OCI-LY1 (cell line): Measurements from ENCODE around the gene RPL18.

ENCODE experiments used
- H2AFZ ChIP-seq: fragments of 200-600 bp; sonication (generic), shearing (Covaris generic); 2 replicates; pipeline ENCODE4 v1.6.0; 2014; ENCODE audit warnings: antibody characterized with exemption, mild to moderate bottlenecking, low read length
- H3F3A ChIP-seq: fragments of 200-600 bp; sonication (generic), shearing (Covaris generic); 2 replicates; pipeline ENCODE4 v1.6.0; 2014; ENCODE audit warnings: mild to moderate bottlenecking, antibody characterized with exemption, low read length, moderate library complexity; ENCODE audit not compliant: insufficient read depth
- H3K27ac ChIP-seq: fragments of 200-600 bp; sonication (generic); 2 replicates; pipeline ENCODE4 v1.5.1; 2014; ENCODE audit warnings: low read length, mixed run types, mild to moderate bottlenecking, low read depth; ENCODE audit not compliant: poor library complexity, severe bottlenecking
- H3K27me3 ChIP-seq: fragments of 200-600 bp; sonication (generic); 2 replicates; pipeline ENCODE4 v1.6.0; 2014; ENCODE audit warnings: antibody characterized with exemption, mild to moderate bottlenecking, low read length, moderate library complexity; ENCODE audit not compliant: insufficient read depth
- H3K36me3 ChIP-seq: fragments of 200-600 bp; sonication (generic); 2 replicates; pipeline ENCODE4 v1.6.1; 2014; ENCODE audit warnings: mild to moderate bottlenecking, antibody characterized with exemption, low read length, moderate library complexity, mixed read lengths; ENCODE audit not compliant: insufficient read depth
- H3K4me1 ChIP-seq: fragments of 200-600 bp; sonication (generic); 2 replicates; pipeline ENCODE4 v1.5.1; 2014; ENCODE audit warnings: mild to moderate bottlenecking, low read length, moderate library complexity; ENCODE audit not compliant: insufficient read depth, severe bottlenecking
- H3K4me2 ChIP-seq: fragments of 200-600 bp; sonication (generic), shearing (Covaris generic); 2 replicates; pipeline ENCODE4 v1.6.1; 2014; ENCODE audit warnings: low read length
- H3K4me3 ChIP-seq: fragments of 200-600 bp; sonication (generic); 2 replicates; pipeline ENCODE4 v1.5.1; 2014; ENCODE audit warnings: low read length, low read depth, mild to moderate bottlenecking, mixed read lengths; ENCODE audit not compliant: poor library complexity, severe bottlenecking
- H3K79me2 ChIP-seq: fragments of 200-600 bp; shearing (Covaris generic); 2 replicates; pipeline ENCODE4 v1.6.1; 2016; ENCODE audit warnings: mixed run types, low read length, mixed read lengths; ENCODE audit not compliant: insufficient read depth
- H3K9ac ChIP-seq: fragments of 200-600 bp; sonication (generic), shearing (Covaris generic); 2 replicates; pipeline ENCODE4 v1.6.1; 2014; ENCODE audit warnings: mild to moderate bottlenecking, low read length, mixed read lengths
- H3K9me2 ChIP-seq: fragments of 200-600 bp; sonication (generic), shearing (Covaris generic); 2 replicates; pipeline ENCODE4 v1.6.1; 2014; ENCODE audit warnings: low read depth, mild to moderate bottlenecking, low read length, mixed read lengths
- H3K9me3 ChIP-seq: fragments of 200-600 bp; shearing (Covaris generic); 2 replicates; pipeline ENCODE4 v1.6.1; 2014; ENCODE audit warnings: low read length, mixed read lengths
- H4K20me1 ChIP-seq: fragments of 200-600 bp; sonication (generic), shearing (Covaris generic); 2 replicates; pipeline ENCODE4 v1.6.0; 2016; ENCODE audit warnings: mild to moderate bottlenecking, low read length; ENCODE audit not compliant: insufficient read depth
- CTCF ChIP-seq: fragments of 200-600 bp; sonication (generic), shearing (Covaris generic); IDR thresholded peaks from 2 replicates; pipeline ENCODE4 v1.5.1; 2017; ENCODE audit warnings: mild to moderate bottlenecking, antibody characterized with exemption, low read length, moderate library complexity, mixed read lengths
- EZH2 ChIP-seq: fragments of 200-600 bp; sonication (generic), shearing (Covaris generic); IDR thresholded peaks from 2 replicates; pipeline ENCODE4 v1.8.0; 2017; ENCODE audit warnings: borderline replicate concordance, mixed run types, mild to moderate bottlenecking, antibody characterized with exemption, low read length, moderate library complexity, mixed read lengths

The RPL18 gene

GRCh38 chr19:48651683-48652048 is 32.7 kb upstream of the RPL18 start:
- H3F3A ChIP-seq, result no peaks in the 10 kb centered on the region
- no peaks in the 10 kb centered on the region for H4K20me1 ChIP-seq
- peaks cover 35% of the 10 kb centered on the region for H3K4me1 ChIP-seq
- H3K9me3 ChIP-seq, result no peaks in the 10 kb centered on the region
- TF ChIP-seq CTCF, result no peak
- no peak for TF ChIP-seq EZH2
- H3K36me3 ChIP-seq, result no peaks in the 10 kb centered on the region
- H3K27me3 ChIP-seq, result no peaks in the 10 kb centered on the region
- H2AFZ ChIP-seq, result no peak overlapping the region
- H3K4me2 ChIP-seq, result no peak overlapping the region
- no peak overlapping the region for H3K27ac ChIP-seq
- H3K79me2 ChIP-seq, result no peaks in the 10 kb centered on the region
- H3K9me2 ChIP-seq, result no peaks in the 10 kb centered on the region
- H3K9ac ChIP-seq, result no peak overlapping the region
- no peak overlapping the region for H3K4me3 ChIP-seq

GRCh38 chr19:48650974-48651682 is 32.1 kb upstream of the RPL18 start:
- H2AFZ ChIP-seq, result no peak overlapping the region
- no peak overlapping the region for H3K4me3 ChIP-seq
- H3K27me3 ChIP-seq, result no peaks in the 10 kb centered on the region

GRCh38 chr19:48648134-48648533 is 29.2 kb upstream of the RPL18 start:
- Histone ChIP-seq H3K27ac (peak overlapping the region; percentile 61), H3K9ac (no peak overlapping the region)
- TF ChIP-seq CTCF (no peak), EZH2 (no peak)

More at GRCh38 chr19:48650974-48651682, 32.1 kb upstream of the RPL18 start:
- H3K9ac ChIP-seq, result no peak overlapping the region
- H3K79me2 ChIP-seq, result no peaks in the 10 kb centered on the region
- no peak overlapping the region for H3K27ac ChIP-seq
- no peaks in the 10 kb centered on the region for H3K9me2 ChIP-seq
- H3K4me2 ChIP-seq, result no peak overlapping the region
- TF ChIP-seq CTCF, result no peak
- no peak for TF ChIP-seq EZH2
- H3K4me1 ChIP-seq, result peaks cover 38% of the 10 kb centered on the region
- no peaks in the 10 kb centered on the region for H3K36me3 ChIP-seq
- H4K20me1 ChIP-seq, result no peaks in the 10 kb centered on the region
- H3F3A ChIP-seq, result no peaks in the 10 kb centered on the region
- H3K9me3 ChIP-seq, result no peaks in the 10 kb centered on the region

More at GRCh38 chr19:48648134-48648533, 29.2 kb upstream of the RPL18 start:
- no peaks in the 10 kb centered on the region for H3K27me3 ChIP-seq
- no peak overlapping the region for H3K4me2 ChIP-seq
- no peak overlapping the region for H3K4me3 ChIP-seq
- no peaks in the 10 kb centered on the region for H3K36me3 ChIP-seq
- H3F3A ChIP-seq, result no peaks in the 10 kb centered on the region
- no peaks in the 10 kb centered on the region for H4K20me1 ChIP-seq
- H3K4me1 ChIP-seq, result peaks cover 36% of the 10 kb centered on the region
- H3K9me2 ChIP-seq, result no peaks in the 10 kb centered on the region
- H2AFZ ChIP-seq, result no peak overlapping the region
- no peaks in the 10 kb centered on the region for H3K9me3 ChIP-seq
- no peaks in the 10 kb centered on the region for H3K79me2 ChIP-seq
